Upper lobe of left lung (tissue), 6 donors: Measurements from ENCODE around the gene PPP1R14B. TPM values are rescaled to one million over a fixed set of nuclear protein-coding genes. Genes with fewer than 3 reads are reported as not detected.

Experiments used
- ATAC-seq, 2 donors: fragments of 200-7000 bp; cut with Tn5 transposase; one replicate each; pipeline ENCODE4 v1.9.1; 2022; ENCODE audit warnings: mild to moderate bottlenecking in 2 of 2, moderate library complexity in 2 of 2; ENCODE audit not compliant: low FRiP score in 2 of 2
- DNase-seq, 2 donors: peaks; one replicate each; pipeline ENCODE4 v3.0.0-alpha.2; 2019 to 2020
- H3K27ac ChIP-seq, 4 donors: fragments of 200-600 bp; sonication (generic); one replicate each; pipeline ENCODE4 v1.5.1; 2016 to 2019
- H3K27me3 ChIP-seq, 4 donors: fragments of 200-600 bp; sonication (generic); one replicate each; pipeline ENCODE4 v1.5.1; 2017 to 2019
- H3K36me3 ChIP-seq, 4 donors: fragments of 200-600 bp; sonication (generic); one replicate each; pipeline ENCODE4 v1.5.1; 2016 to 2019
- H3K4me1 ChIP-seq, 4 donors: fragments of 200-600 bp; sonication (generic); one replicate each; pipeline ENCODE4 v1.5.1; 2018 to 2019
- H3K4me3 ChIP-seq, 4 donors: fragments of 200-600 bp; sonication (generic); one replicate each; pipeline ENCODE4 v1.5.1; 2017 to 2019; ENCODE audit warnings: mild to moderate bottlenecking in 2 of 4, moderate library complexity in 1 of 4
- H3K9me3 ChIP-seq, 4 donors: fragments of 200-600 bp; sonication (generic); one replicate each; pipeline ENCODE4 v1.5.1; 2018 to 2019
- CTCF ChIP-seq, 6 experiments: fragments of 450-650 bp in 4 of 6; fragments of 200-600 bp in 2 of 6; sonication (generic) in 2 of 6; IDR thresholded peaks; one replicate each; pipeline ENCODE4 v1.5.1; 2016 to 2019; ENCODE audit warnings: antibody characterized with exemption in 6 of 6
- EP300 ChIP-seq, 4 donors: sonication (generic); formaldehyde crosslinking; IDR thresholded peaks; one replicate each; pipeline ENCODE4 v1.5.1; 2017; ENCODE audit warnings: antibody characterized with exemption in 4 of 4, control low read depth in 2 of 4
- POLR2A ChIP-seq, 4 donors: fragments of 450-650 bp; IDR thresholded peaks; one replicate each; pipeline ENCODE4 v1.5.1; 2016 to 2017; ENCODE audit warnings: antibody characterized with exemption in 4 of 4, mild to moderate bottlenecking in 2 of 4
- POLR2AphosphoS5 ChIP-seq, 2 donors: sonication (generic); formaldehyde crosslinking; IDR thresholded peaks; one replicate each; pipeline ENCODE4 v1.5.1; 2017; ENCODE audit warnings: antibody characterized with exemption in 2 of 2
- WGBS, 2 donors: methylation state at CpG; one replicate each; pipeline ENCODE4 v1.1.5; 2017 to 2018; 5-methylcytosine and 5-hydroxymethylcytosine counted together
- total RNA-seq, 6 donors: library from RNA; depleted of rRNA in 4 of 6; stranded (reverse); fragments of >200 nt in 4 of 6; gene quantifications; one replicate each; pipeline versions ENCODE4 v1.1.0 to v1.2.1, GENCODE V29; 2016 to 2021
- donor health status: DM: no; HTN: no; CAD: no; lungs with moderate emphysema.
- donor health status: DM: no; HTN: yes; CAD: no; lungs with severe emphysema.

Gene PPP1R14B
- total RNA-seq, 6 donors from 2014 or later: 51.4 to 118 (median 60.3) TPM

GRCh38 chr11:64258356-64258755, 11.6 kb upstream of the PPP1R14B start:
- Histone ChIP-seq H3K36me3 (peaks cover 19 to 89% (median 80%) of the 10 kb centered on the region in 4 donors), H3K27ac (no peak overlapping the region), H3K9me3 (no peaks in the 10 kb centered on the region), H3K4me1 (peaks cover 0 to 11% (median 4%) of the 10 kb centered on the region in 4 donors), H3K4me3 (no peak overlapping the region), H3K27me3 (no peaks in the 10 kb centered on the region)
- DNase-seq (peak in 1 of 2 donors; percentile 72), ATAC-seq (no peak)
- 94 to 95% methylated on average over 9 to 24 of the region's 24 CpGs for WGBS, 2 donors
- no peak for TF ChIP-seq POLR2AphosphoS5 (IDR thresholded peaks at IDR 0.05)
- no peak for TF ChIP-seq EP300 (IDR thresholded peaks at IDR 0.05)
- TF ChIP-seq POLR2A (IDR thresholded peaks at IDR 0.05): no peak
- TF ChIP-seq CTCF (IDR thresholded peaks at IDR 0.05): no peak

- DNase-seq: peak in 1 of 2 donors; percentile 75
- H3K4me1 ChIP-seq: peaks cover 13 to 28% (median 21%) of the 10 kb centered on the region in 4 donors
- H3K9me3 ChIP-seq: no peaks in the 10 kb centered on the region
- TF ChIP-seq POLR2A (IDR thresholded peaks at IDR 0.05) (no peak), POLR2AphosphoS5 (IDR thresholded peaks at IDR 0.05) (no peak), EP300 (IDR thresholded peaks at IDR 0.05) (no peak), CTCF (IDR thresholded peaks at IDR 0.05) (no peak)
- H3K27ac ChIP-seq: no peak overlapping the region
- ATAC-seq: no peak
- H3K36me3 ChIP-seq: peaks cover 15 to 69% (median 59%) of the 10 kb centered on the region in 4 donors
- no peaks in the 10 kb centered on the region for H3K27me3 ChIP-seq
- no peak overlapping the region for H3K4me3 ChIP-seq
- 83 to 87% methylated on average over 4 to 15 of the region's 15 CpGs for WGBS, 2 donors
These were observed 9.6 kb upstream of the PPP1R14B start for GRCh38 chr11:64256300-64256699.

- DNase-seq: peak in 1 of 2 donors; percentile 59
- H3K27ac ChIP-seq: no peak overlapping the region
- H3K4me3 ChIP-seq: no peak overlapping the region
- H3K9me3 ChIP-seq: no peaks in the 10 kb centered on the region
- no peak for TF ChIP-seq POLR2A (IDR thresholded peaks at IDR 0.05)
- no peak for TF ChIP-seq EP300 (IDR thresholded peaks at IDR 0.05)
- TF ChIP-seq POLR2AphosphoS5 (IDR thresholded peaks at IDR 0.05): no peak
- no peak for TF ChIP-seq CTCF (IDR thresholded peaks at IDR 0.05)
- no peak for ATAC-seq
- H3K36me3 ChIP-seq: peaks cover 15 to 62% (median 56%) of the 10 kb centered on the region in 4 donors
- peaks cover 19 to 36% (median 28%) of the 10 kb centered on the region in 4 donors for H3K4me1 ChIP-seq
- H3K27me3 ChIP-seq: no peaks in the 10 kb centered on the region
- WGBS, 2 donors: 89 to 93% methylated on average over 22 to 35 of the region's 35 CpGs
These were observed 8.7 kb upstream of the PPP1R14B start for GRCh38 chr11:64255135-64256128.

- 76% methylated on average over 7 of the region's 7 CpGs; no CpG with 5 or more reads in 1 of the 2 donors for WGBS, 2 donors
- Histone ChIP-seq H3K4me3 (no peak overlapping the region), H3K27ac (peak overlapping the region in 1 of 4 donors; percentile 4), H3K27me3 (no peaks in the 10 kb centered on the region), H3K4me1 (peaks cover 20 to 37% (median 28%) of the 10 kb centered on the region in 4 donors), H3K36me3 (peaks cover 11 to 51% (median 46%) of the 10 kb centered on the region in 4 donors), H3K9me3 (no peaks in the 10 kb centered on the region)
- TF ChIP-seq POLR2AphosphoS5 (IDR thresholded peaks at IDR 0.05) (no peak), POLR2A (IDR thresholded peaks at IDR 0.05) (no peak), CTCF (IDR thresholded peaks at IDR 0.05) (no peak), EP300 (IDR thresholded peaks at IDR 0.05) (no peak)
- DNase-seq (peak in 1 of 2 donors; percentile 77), ATAC-seq (no peak)
These were observed 7.6 kb upstream of the PPP1R14B start for GRCh38 chr11:64254326-64254725.
